22Rv1 (cell line): ENCODE data around the gene ZSWIM9.

Experiments
- H3K27ac ChIP-seq: fragments of 450-650 bp; 2 replicates; pipeline ENCODE4 v1.5.1; 2017
- ZFX ChIP-seq: fragments of 450-650 bp; IDR thresholded peaks from 2 replicates; pipeline ENCODE4 v1.6.1; 2017; ENCODE audit warnings: antibody characterized with exemption, borderline replicate concordance
- TF ChIP-seq, protein P1 (sequence below): fragments of 450-650 bp; IDR thresholded peaks from 2 replicates; pipeline ENCODE4 v1.5.1; 2017; ENCODE audit warnings: mild to moderate bottlenecking

ZSWIM9 gene

DNA sequence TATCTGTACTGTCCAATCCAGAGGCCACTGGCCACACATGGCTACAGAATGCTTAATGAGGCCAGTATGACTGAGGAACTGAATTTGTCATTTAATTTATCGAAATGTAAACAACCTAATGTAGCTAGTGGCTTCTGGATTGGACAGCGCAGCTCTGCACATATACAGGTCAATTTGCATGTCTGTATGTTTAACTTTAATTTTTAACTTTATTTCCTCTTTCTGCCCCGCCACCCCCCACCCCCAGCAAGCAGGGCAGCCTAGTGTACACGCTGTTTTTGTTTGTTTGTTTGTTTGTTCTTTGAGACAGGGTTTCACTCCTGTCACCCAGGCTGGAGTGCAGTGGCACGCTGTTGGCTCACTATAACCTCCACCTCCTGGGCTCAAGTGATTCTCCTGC, 15.5 kb downstream of the ZSWIM9 start:
- H3K27ac ChIP-seq = peak overlapping the region; percentile 82

DNA sequence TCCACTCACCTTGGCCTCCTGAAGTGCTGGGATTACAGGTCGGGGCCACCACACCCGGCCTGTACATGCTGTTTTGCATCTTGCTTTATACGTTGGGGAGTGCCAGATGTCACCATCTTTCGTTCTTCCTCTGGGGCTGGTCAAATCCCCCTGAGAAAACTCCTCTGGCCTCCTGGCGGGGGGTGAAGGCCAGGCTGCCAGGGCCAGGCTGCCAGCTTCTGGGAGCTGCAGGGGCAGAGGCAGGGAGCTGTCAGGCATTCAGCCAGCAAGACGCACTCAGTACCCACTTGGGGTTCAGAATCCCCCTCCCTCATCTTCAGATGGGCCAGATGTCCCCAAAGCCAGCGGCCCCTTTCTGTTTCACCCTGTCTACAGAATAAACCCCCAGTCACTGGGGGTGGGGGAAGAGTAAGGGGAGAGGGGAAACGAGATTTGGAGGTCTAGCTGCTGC, 16.1 kb downstream of the ZSWIM9 start:
- TF ChIP-seq, protein P1, sequence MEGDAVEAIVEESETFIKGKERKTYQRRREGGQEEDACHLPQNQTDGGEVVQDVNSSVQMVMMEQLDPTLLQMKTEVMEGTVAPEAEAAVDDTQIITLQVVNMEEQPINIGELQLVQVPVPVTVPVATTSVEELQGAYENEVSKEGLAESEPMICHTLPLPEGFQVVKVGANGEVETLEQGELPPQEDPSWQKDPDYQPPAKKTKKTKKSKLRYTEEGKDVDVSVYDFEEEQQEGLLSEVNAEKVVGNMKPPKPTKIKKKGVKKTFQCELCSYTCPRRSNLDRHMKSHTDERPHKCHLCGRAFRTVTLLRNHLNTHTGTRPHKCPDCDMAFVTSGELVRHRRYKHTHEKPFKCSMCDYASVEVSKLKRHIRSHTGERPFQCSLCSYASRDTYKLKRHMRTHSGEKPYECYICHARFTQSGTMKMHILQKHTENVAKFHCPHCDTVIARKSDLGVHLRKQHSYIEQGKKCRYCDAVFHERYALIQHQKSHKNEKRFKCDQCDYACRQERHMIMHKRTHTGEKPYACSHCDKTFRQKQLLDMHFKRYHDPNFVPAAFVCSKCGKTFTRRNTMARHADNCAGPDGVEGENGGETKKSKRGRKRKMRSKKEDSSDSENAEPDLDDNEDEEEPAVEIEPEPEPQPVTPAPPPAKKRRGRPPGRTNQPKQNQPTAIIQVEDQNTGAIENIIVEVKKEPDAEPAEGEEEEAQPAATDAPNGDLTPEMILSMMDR = no peak
- no peak for TF ChIP-seq ZFX
- H3K27ac ChIP-seq = peak overlapping the region; percentile 82

More for the DNA sequence above, 15.5 kb downstream of the ZSWIM9 start:
- no peak for TF ChIP-seq ZFX
- TF ChIP-seq, protein P1 = no peak

DNA sequence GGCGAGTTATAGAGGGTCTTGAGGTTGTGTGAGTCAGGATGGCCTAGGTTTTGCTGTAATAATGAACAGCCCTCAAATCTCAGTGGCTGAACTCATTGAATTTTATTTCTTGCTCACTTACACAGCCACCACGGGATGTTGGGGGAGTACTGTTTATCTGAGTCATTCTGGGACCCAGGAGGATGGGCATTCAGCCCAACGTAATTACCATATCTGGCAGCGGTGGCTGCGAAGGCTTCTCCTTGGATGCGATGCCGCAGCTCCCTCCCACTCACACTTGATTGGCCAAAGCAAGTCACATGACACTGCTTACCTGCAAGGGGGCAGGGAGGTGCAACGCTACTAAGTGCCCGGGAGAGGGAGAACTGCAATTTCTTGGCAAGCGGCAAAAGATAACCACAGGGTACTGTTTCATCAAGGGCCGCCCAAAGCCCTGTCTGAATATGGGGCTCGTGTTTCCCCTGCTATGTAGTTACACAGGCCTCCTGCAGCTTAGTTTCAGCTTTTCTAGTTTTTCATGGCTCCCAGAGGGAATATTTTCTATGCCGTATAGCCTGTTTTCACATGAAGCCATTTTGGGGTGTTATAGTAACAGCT, 19.9 kb downstream of the ZSWIM9 start:
- peak overlapping the region; percentile 35 for H3K27ac ChIP-seq
- TF ChIP-seq ZFX = no peak
- TF ChIP-seq, protein P1 = peak; percentile 81

DNA sequence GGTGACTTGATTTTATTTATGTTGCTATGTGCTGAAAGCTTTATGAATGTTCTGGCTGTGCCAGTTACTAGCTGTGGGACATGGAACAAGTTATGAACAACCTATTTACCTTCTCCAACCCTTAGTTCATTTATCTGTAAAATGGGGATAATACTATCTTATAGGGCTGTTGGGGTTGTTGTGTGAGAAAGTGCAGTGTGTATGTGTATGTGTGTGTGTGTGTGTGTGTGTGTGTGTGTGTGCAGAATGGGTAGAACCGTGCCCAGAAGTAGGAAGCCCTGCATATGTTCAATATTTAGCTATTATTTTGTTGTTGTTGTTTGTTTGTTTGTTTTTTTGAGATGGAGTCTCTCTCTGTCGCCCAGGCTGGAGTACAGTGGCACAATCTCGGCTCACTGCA, 20.4 kb downstream of the ZSWIM9 start:
- TF ChIP-seq, protein P1 = no peak
- TF ChIP-seq ZFX = no peak
- peak overlapping the region; percentile 35 for H3K27ac ChIP-seq

DNA sequence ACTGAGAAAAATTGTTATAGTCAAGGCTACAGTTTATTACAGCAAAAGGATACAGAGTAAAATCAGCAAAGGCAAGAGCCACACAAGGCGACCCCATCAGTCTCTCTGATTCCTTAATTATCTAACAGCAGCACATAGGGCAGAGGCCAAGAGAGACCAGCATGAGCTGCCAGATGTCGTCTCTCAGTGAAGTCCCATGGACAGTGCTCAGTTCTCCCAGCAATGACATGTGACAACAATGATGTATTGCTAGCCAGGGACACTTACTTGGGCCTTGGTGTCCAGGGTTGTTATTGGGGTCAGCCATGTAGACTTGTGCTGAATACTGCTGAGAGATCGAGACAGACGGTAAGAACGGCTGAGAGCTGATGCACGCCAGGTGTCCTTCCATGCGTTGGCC, 22.3 kb downstream of the ZSWIM9 start:
- H3K27ac ChIP-seq = no peak overlapping the region
- TF ChIP-seq, protein P1 = no peak
- no peak for TF ChIP-seq ZFX

DNA sequence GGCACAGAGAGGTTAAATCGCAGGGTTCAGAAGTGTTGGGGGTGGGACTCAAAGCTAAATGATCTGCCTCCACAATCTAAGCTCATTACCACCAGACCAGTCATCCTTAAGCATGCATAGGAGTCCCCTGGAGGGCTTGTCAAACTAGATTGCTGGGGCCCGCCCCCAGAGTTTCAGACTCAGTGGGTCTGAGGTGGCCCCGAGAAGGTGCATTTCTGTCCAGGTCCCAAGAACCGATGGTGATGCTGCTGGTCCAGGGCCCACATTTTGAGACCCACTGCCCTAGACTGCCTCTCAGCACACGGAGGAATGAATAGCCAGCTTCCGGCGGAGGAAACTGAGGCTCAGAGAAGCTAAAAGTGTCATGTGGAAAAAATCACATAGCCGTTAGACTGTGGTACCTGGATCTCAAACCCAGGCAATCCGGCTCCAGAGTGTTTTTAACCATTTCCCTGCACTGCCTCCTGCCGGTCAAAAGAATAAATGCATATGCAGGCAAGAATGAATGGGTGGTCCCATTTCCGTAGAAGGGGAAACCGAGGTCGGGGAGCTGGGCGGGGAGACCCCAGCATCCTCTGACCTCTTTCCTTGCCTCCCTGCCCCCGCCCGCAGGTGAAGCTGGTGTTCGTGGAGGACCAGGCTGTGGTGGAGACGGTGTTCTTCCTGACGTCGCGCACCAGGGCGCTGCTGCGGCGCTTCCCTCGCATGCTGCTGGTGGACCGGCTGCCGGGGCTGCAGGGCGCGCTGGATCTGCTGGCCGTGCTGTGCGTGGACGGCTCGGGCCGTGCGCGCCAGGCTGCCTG, 23.8 kb downstream of the ZSWIM9 start:
- TF ChIP-seq ZFX = no peak
- TF ChIP-seq, protein P1 = peak; percentile 82
- no peak overlapping the region for H3K27ac ChIP-seq
